Left ventricle myocardium inferior (tissue), 1 donor: Measurements from ENCODE around the gene KBTBD4. TPM values are rescaled to one million over a fixed set of nuclear protein-coding genes. Genes with fewer than 3 reads are reported as not detected.

Experiments used
- DNase-seq: peaks from one replicate; pipeline ENCODE4 v3.0.0-alpha.2; 2020
- H3K27ac ChIP-seq: fragments of 200-600 bp; replicated peaks from 2 replicates; pipeline ENCODE4 v1.8.0; 2021
- H3K27me3 ChIP-seq: fragments of 200-600 bp; 2 replicates; pipeline ENCODE4 v1.8.0; 2021; ENCODE audit warnings: low read depth
- H3K36me3 ChIP-seq: fragments of 200-600 bp; 2 replicates; pipeline ENCODE4 v1.8.0; 2021
- H3K4me1 ChIP-seq: fragments of 200-600 bp; 2 replicates; pipeline ENCODE4 v1.8.0; 2021
- H3K4me3 ChIP-seq: fragments of 200-600 bp; 2 replicates; pipeline ENCODE4 v1.8.0; 2021; ENCODE audit warnings: mild to moderate bottlenecking, moderate library complexity
- H3K9me3 ChIP-seq: fragments of 200-600 bp; replicated peaks from 2 replicates; pipeline ENCODE4 v1.8.0; 2021
- intact Hi-C: fragments of 100-400 bp; cut with micrococcal nuclease; formaldehyde crosslinking; loops from one replicate; pipeline ENCODE4 v1.11.0; 2022
- total RNA-seq: library from RNA; stranded (reverse); fragmentation: NEBNext Ultra II Directional; extraction: Animal tissue kit (Norgen Biotek cat#: 25700); gene quantifications from one replicate; pipeline ENCODE4 v1.2.1, GENCODE V29; 2021
- TF ChIP-seq, protein P1 (sequence below): fragments of 200-600 bp; IDR thresholded peaks from 2 replicates; pipeline ENCODE4 v1.8.0; 2021; ENCODE audit warnings: antibody characterized with exemption, mild to moderate bottlenecking, borderline replicate concordance
- donor health status: DM: no; HTN: yes; CAD: no; lungs with severe emphysema.

Gene KBTBD4
- total RNA-seq, 1 donor from 2014 or later, result 14.2 TPM

DNA sequence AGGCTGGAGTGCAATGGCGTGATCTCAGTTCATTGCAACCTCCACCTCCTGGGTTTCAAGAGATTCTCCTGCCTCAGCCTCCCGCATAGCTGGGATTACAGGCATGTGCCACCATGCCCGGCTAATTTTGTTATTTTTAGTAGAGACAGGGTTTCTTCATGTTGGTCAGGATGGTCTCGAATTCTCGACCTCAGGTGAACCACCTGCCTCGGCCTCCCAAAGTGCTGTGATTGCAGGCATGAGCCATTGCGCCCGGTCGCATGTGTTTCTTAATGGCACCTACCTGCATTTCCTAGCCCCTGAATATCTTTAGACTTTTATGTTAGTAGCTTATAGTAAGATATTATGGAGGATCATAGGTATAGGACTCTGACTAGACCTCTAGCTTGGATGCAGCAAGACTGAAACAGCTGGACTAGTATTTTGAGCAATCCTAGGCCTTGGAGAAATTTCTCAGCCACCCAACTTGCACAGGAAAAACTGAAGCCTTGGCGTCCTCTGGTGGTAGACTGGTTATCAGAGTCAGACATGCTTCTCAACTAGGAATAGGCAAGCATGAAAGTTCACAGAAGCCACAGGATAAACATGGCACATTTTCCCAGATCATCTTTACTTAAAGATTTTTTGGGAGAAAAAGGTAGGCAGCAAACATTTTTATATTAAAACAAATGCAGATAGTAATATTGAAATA, 38.1 kb upstream of the KBTBD4 start:
- intact Hi-C loops, result loop anchor here (10.0 kb wide), 1 partner anchor 152 kb away; no protein-coding TSS in a partner anchor

DNA sequence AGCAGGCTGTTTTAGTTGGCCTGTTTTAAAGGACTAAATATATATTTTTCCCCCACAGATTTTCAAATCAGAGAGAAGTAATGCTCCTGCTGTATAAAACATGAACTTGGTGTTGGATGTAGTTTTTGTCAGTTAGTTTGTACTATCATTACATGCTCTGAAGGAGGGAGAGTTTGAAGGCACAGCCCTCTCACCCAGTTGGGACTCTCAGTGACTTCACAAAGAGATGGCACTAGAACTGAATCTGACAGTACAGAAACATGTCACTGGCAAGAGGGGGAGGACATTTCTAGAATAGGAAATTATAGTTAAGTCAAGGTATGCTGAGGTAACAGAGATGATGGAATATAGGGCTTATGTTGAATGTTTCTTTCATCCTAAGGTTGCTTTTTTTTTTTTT, 36.5 kb upstream of the KBTBD4 start:
- H3K9me3 ChIP-seq, result no peaks in the 10 kb centered on the region
- intact Hi-C loops, result loop anchor here (10.0 kb wide), 1 partner anchor 150 kb away; no protein-coding TSS in a partner anchor
- no peak overlapping the region for H3K4me3 ChIP-seq
- TF ChIP-seq, protein P1, sequence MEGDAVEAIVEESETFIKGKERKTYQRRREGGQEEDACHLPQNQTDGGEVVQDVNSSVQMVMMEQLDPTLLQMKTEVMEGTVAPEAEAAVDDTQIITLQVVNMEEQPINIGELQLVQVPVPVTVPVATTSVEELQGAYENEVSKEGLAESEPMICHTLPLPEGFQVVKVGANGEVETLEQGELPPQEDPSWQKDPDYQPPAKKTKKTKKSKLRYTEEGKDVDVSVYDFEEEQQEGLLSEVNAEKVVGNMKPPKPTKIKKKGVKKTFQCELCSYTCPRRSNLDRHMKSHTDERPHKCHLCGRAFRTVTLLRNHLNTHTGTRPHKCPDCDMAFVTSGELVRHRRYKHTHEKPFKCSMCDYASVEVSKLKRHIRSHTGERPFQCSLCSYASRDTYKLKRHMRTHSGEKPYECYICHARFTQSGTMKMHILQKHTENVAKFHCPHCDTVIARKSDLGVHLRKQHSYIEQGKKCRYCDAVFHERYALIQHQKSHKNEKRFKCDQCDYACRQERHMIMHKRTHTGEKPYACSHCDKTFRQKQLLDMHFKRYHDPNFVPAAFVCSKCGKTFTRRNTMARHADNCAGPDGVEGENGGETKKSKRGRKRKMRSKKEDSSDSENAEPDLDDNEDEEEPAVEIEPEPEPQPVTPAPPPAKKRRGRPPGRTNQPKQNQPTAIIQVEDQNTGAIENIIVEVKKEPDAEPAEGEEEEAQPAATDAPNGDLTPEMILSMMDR, result no peak
- H3K27me3 ChIP-seq, result no peaks in the 10 kb centered on the region
- H3K36me3 ChIP-seq, result peaks cover 36% of the 10 kb centered on the region
- DNase-seq, result no peak
- peaks cover 20% of the 10 kb centered on the region for H3K4me1 ChIP-seq
- no peak overlapping the region for H3K27ac ChIP-seq

More for the DNA sequence above, 38.1 kb upstream of the KBTBD4 start:
- DNase-seq, result no peak
- Histone ChIP-seq H3K36me3 (peaks cover 52% of the 10 kb centered on the region), H3K27ac (no peak overlapping the region), H3K4me3 (no peak overlapping the region), H3K9me3 (no peaks in the 10 kb centered on the region), H3K4me1 (peaks cover 10% of the 10 kb centered on the region), H3K27me3 (no peaks in the 10 kb centered on the region)
- TF ChIP-seq, protein P1, result peak; percentile 75

DNA sequence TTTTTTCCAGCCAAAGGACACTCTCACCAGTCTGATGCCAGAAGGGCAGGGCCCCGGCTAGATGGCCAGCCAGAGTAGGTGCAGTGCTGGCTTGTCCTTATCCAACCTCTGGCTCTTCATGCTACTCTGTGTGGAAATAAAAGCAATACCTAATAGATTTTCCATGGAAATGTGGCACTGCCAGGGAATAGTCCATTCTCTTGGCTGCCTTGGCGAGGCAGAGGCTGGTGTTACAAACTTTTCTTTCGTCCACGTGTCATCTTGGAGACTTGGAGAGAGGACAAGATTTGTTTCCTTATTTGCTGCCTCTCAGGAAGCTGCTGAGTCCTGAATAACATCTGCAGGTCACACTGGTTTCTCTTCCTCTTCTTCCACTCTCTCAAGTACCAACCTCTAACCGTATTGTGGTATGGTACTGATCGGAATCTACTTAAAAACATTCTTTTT, 32.6 kb upstream of the KBTBD4 start:
- Histone ChIP-seq H3K9me3 (no peaks in the 10 kb centered on the region), H3K27ac (peak overlapping the region; percentile 9), H3K36me3 (peaks cover 4% of the 10 kb centered on the region), H3K4me3 (no peak overlapping the region), H3K4me1 (peaks cover 32% of the 10 kb centered on the region), H3K27me3 (no peaks in the 10 kb centered on the region)
- TF ChIP-seq, protein P1, result no peak
- intact Hi-C loops, result loop anchor here (10.0 kb wide), 1 partner anchor 147 kb away; no protein-coding TSS in a partner anchor
- no peak for DNase-seq

DNA sequence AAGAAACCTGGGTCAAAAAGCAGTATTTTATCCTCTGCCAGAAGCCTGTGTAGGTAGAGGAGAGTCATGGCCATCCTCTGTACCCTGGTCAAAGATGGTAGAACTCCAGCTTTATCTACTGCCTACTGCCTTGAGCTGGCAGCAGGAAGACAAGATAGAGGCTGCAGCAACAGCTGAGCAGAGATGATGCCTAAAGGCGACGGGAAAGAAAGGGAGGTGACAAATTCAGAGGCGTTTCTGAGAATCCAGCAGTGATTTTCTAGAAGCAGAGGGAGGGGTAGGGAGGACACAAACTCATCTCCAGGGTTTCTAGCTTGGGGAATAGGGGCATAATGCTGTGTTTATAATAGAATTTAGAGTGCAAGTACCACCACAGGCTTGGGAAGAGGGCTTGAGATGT, 30.9 kb upstream of the KBTBD4 start:
- no peak for DNase-seq
- TF ChIP-seq, protein P1, result no peak
- H3K4me1 ChIP-seq, result peaks cover 41% of the 10 kb centered on the region
- H3K9me3 ChIP-seq, result no peaks in the 10 kb centered on the region
- H3K4me3 ChIP-seq, result no peak overlapping the region
- no peak overlapping the region for H3K27ac ChIP-seq
- H3K27me3 ChIP-seq, result no peaks in the 10 kb centered on the region
- intact Hi-C loops, result loop anchor here (10.0 kb wide), 1 partner anchor 145 kb away; no protein-coding TSS in a partner anchor
- H3K36me3 ChIP-seq, result no peaks in the 10 kb centered on the region

DNA sequence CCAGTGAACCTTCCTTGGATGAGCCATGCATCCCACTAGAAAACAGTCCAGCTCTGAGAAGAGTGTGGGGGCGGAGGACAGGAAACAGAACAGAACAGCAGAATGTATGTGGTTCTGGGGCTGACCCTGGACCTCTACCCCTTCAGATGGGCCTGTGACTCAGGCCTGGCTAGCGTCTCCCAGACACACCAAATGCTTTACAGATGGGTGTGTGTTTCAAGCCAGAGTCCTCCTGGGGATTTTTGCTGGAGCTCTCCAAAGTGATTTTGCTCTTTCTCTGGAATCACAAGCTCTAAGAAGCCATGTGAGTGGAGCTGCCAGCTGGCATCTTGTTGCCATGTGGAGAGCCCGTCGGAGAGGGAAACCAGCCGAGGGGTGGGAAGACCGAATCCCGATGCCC, 28.6 kb upstream of the KBTBD4 start:
- no peaks in the 10 kb centered on the region for H3K9me3 ChIP-seq
- H3K4me1 ChIP-seq, result peaks cover 41% of the 10 kb centered on the region
- H3K27ac ChIP-seq, result peak overlapping the region; percentile 32
- no peaks in the 10 kb centered on the region for H3K36me3 ChIP-seq
- DNase-seq, result no peak
- intact Hi-C loops, result no loop called here
- H3K27me3 ChIP-seq, result no peaks in the 10 kb centered on the region
- H3K4me3 ChIP-seq, result no peak overlapping the region
- TF ChIP-seq, protein P1, result no peak
